Right forelimb (tissue), 1 donor: ENCODE measurements around the gene SLC38A9.
"Not testable (repeated sequence)": the region's sequence is repeated elsewhere in the genome, so short reads cannot be mapped to it uniquely, and the experiment has no call there.

Source experiments
- DNase-seq: peaks from one replicate; pipeline ENCODE4 v3.0.0-alpha.2; 2018

SLC38A9 gene

GRCh38 chr5:55712023-55712859 is at the start of gene SLC38A9:
TSS of gene SLC38A9 (minus strand) at chr5:55712324. CDS start at chr5:55697958, 14,366 bp downstream.
- DNase-seq, result peak; percentile 97

- DNase-seq, result not testable (repeated sequence)
Observed at GRCh38 chr5:55761721-55762120, 49.6 kb upstream of the SLC38A9 start.

GRCh38 chr5:55758714-55759113 is 46.6 kb upstream of the SLC38A9 start:
- DNase-seq, result no peak

- DNase-seq, result no peak
Observed at GRCh38 chr5:55758231-55758630, 46.1 kb upstream of the SLC38A9 start.

GRCh38 chr5:55750499-55750898 is 38.4 kb upstream of the SLC38A9 start:
- DNase-seq, result no peak

- no peak for DNase-seq
Observed at GRCh38 chr5:55750063-55750462, 37.9 kb upstream of the SLC38A9 start.

GRCh38 chr5:55749387-55749786 is 37.3 kb upstream of the SLC38A9 start:
- no peak for DNase-seq

GRCh38 chr5:55747778-55748318 is 35.7 kb upstream of the SLC38A9 start:
- no peak for DNase-seq

GRCh38 chr5:55742778-55743177 is 30.7 kb upstream of the SLC38A9 start:
- DNase-seq, result no peak

GRCh38 chr5:55737793-55738192 is 25.7 kb upstream of the SLC38A9 start, which contains the start of gene DDX4:
TSS of gene DDX4 (plus strand) at chr5:55738061. CDS start at chr5:55738964, 903 bp downstream.
- DNase-seq, result no peak

- no peak for DNase-seq
Observed at GRCh38 chr5:55734658-55735057, 22.5 kb upstream of the SLC38A9 start.

- no peak for DNase-seq
Observed at GRCh38 chr5:55732585-55732984, 20.5 kb upstream of the SLC38A9 start.

GRCh38 chr5:55731848-55732247 is 19.7 kb upstream of the SLC38A9 start:
- no peak for DNase-seq

GRCh38 chr5:55724281-55724680 is 12.2 kb upstream of the SLC38A9 start:
- DNase-seq, result no peak

- no peak for DNase-seq
Observed at GRCh38 chr5:55720188-55720703, 8.1 kb upstream of the SLC38A9 start.

- DNase-seq, result not testable (repeated sequence)
Observed at GRCh38 chr5:55719026-55719425, 6.9 kb upstream of the SLC38A9 start.

GRCh38 chr5:55715519-55716078 is 3.5 kb upstream of the SLC38A9 start:
- DNase-seq, result no peak

- no peak for DNase-seq
Observed at GRCh38 chr5:55714749-55715148, 2.6 kb upstream of the SLC38A9 start.

- no peak for DNase-seq
Observed at GRCh38 chr5:55714339-55714738, 2.2 kb upstream of the SLC38A9 start.

GRCh38 chr5:55713871-55714270 is 1.7 kb upstream of the SLC38A9 start:
- DNase-seq, result no peak

- no peak for DNase-seq
Observed at GRCh38 chr5:55711507-55712022, 559 bp downstream of the SLC38A9 start.

- DNase-seq, result no peak
Observed at GRCh38 chr5:55708732-55709131, 3.4 kb downstream of the SLC38A9 start.

GRCh38 chr5:55706230-55706629 is 5.9 kb downstream of the SLC38A9 start:
- no peak for DNase-seq
